AG04449 (cell line): ENCODE measurements around the gene ARL5C.

ENCODE experiments used
- CTCF ChIA-PET: fragments of 350-600 bp; formaldehyde crosslinking; extraction: SDS; loops from one replicate; lab custom pipeline; 2021; ENCODE audit warnings: antibody characterized with exemption; lab: Yijun Ruan, JAX
- POLR2A ChIA-PET: fragments of 400-600, 350-600 bp; formaldehyde crosslinking; extraction: SDS; loops from one replicate; lab custom pipeline; 2020; ENCODE audit warnings: antibody characterized with exemption, inconsistent platforms; lab: Yijun Ruan, JAX
- DNase-seq: peaks from one replicate; pipeline ENCODE4 v3.0.0-alpha.2; 2010; ENCODE audit warnings: low read depth, low spot score
- H3K4me3 ChIP-seq: 2 replicates; pipeline ENCODE4 v1.5.1; 2011; ENCODE audit warnings: low read depth, mild to moderate bottlenecking, control low read depth, low read length
- CTCF ChIP-seq: IDR thresholded peaks from one replicate; pipeline ENCODE4 v1.5.1; 2011; ENCODE audit warnings: mild to moderate bottlenecking, moderate library complexity, low read length, control low read depth, inconsistent platforms; ENCODE audit not compliant: insufficient read depth; ENCODE audit errors: missing control alignments

Gene ARL5C

GRCh38 chr17:39196241-39196807 is 30.4 kb upstream of the ARL5C start:
- CTCF ChIA-PET: interaction anchor here (1.0 to 9.2 kb wide), 7 partner anchors 10 to 213 kb away, joined by 3 to 76 read pairs (median 10); no protein-coding TSS in a partner anchor
- TF ChIP-seq CTCF: no peak
- DNase-seq: no peak
- POLR2A ChIA-PET: no interaction called here
- H3K4me3 ChIP-seq: peak overlapping the region; percentile 78

GRCh38 chr17:39195568-39196160 is 29.7 kb upstream of the ARL5C start:
- no peak for DNase-seq
- no peak for TF ChIP-seq CTCF
- POLR2A ChIA-PET: no interaction called here
- H3K4me3 ChIP-seq: peak overlapping the region; percentile 78
- CTCF ChIA-PET: interaction anchor here (1.2 to 9.2 kb wide), 8 partner anchors 10 to 212 kb away, joined by 5 to 76 read pairs (median 8); partner anchors contain the start of gene ARL5C

GRCh38 chr17:39194985-39195524 is 29.1 kb upstream of the ARL5C start:
- CTCF ChIA-PET: interaction anchor here (0.6 to 9.2 kb wide), 12 partner anchors 9 to 393 kb away, joined by 3 to 76 read pairs (median 5); partner anchors contain the start of gene ARL5C

GRCh38 chr17:39194089-39194984 is 28.4 kb upstream of the ARL5C start:
- ChIA-PET CTCF (interaction anchor here (0.6 to 9.2 kb wide), 13 partner anchors 8 to 394 kb away, joined by 3 to 76 read pairs (median 5); partner anchors contain the start of gene ARL5C), POLR2A (no interaction called here)
- DNase-seq: no peak
- peak overlapping the region; percentile 18; the same call in 1 of the 2 replicates for H3K4me3 ChIP-seq
- peak; percentile 73 for TF ChIP-seq CTCF

More at GRCh38 chr17:39194985-39195524, 29.1 kb upstream of the ARL5C start:
- POLR2A ChIA-PET: no interaction called here
- no peak for DNase-seq
- no peak for TF ChIP-seq CTCF
- peak overlapping the region; percentile 78 for H3K4me3 ChIP-seq

GRCh38 chr17:39193346-39193745 is 27.4 kb upstream of the ARL5C start:
- DNase-seq: no peak
- H3K4me3 ChIP-seq: no peak overlapping the region
- ChIA-PET CTCF (interaction anchor here (1.1 to 9.2 kb wide), 6 partner anchors 10 to 125 kb away, joined by 3 to 76 read pairs (median 6); partner anchors contain the start of gene ARL5C), POLR2A (no interaction called here)
- no peak for TF ChIP-seq CTCF
